ENCODE data around the gene SVIL.
"Not testable (repeated sequence)": the region's sequence is repeated elsewhere in the genome, so short reads cannot be mapped to it uniquely, and the experiment has no call there.

The SVIL gene

GRCh38 chr10:29622382-29622922 lies 12.3 kb downstream of the SVIL start:
- no peak for DNase-seq (ENCODE audit: low read depth in 2 of 2)

DNA sequence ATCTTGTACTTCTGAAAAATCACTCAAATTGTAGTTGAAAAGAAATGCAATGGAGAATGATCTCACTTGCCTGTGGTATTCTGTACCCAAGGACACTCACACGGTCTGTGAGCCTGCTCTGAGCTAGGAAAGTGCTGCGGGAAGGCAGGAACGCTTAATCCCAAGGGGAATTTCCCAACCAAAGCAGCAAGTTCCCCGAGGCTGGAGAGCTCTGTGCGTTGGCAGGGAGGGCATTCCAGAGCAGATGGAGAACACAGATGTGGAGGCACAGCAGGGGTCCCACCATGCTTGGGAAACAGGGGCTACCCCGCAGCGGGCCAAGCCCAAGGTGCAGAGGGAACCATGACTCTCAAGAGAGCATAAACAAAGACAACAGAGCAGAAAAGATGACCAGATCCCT lies 13.6 kb downstream of the SVIL start:
- no peak for DNase-seq (ENCODE audit: low read depth in 2 of 2)

DNA sequence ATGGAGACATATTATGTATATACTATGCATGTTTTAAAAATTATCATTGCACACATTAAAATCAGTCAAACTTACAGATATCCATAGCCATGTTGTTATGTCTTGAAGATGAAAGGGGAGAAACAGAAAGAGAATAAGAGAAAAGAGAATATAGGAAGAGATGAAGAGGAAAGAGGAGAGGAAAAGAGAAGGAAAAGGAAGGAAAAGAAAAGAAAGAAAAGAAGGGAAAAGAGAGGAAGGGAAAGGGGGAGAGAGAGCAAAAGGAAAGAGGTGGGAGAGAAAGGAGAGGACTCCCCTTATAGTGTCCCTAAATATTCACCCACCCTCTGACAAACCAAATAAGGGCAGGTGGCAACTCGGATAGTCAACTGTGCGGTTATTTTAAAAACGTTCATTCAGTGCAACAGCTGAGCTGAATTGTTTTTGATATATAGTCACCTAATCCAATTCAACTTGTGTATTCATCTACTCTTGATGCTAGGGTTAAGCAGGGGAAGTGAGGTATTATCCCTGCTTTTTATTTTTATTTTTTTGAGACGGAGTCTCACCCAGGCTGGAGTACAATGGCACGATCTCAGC lies 14.6 kb downstream of the SVIL start:
- DNase-seq (ENCODE audit: low read depth in 2 of 2), result no peak

GRCh38 chr10:29619241-29619669 lies 15.5 kb downstream of the SVIL start:
- no peak for DNase-seq (ENCODE audit: low read depth in 2 of 2)

- DNase-seq (ENCODE audit: low read depth in 2 of 2), result no peak
These were observed 16.2 kb downstream of the SVIL start for GRCh38 chr10:29618341-29619171.

- no peak for DNase-seq (ENCODE audit: low read depth in 2 of 2)
These were observed 16.9 kb downstream of the SVIL start for GRCh38 chr10:29617880-29618340.

DNA sequence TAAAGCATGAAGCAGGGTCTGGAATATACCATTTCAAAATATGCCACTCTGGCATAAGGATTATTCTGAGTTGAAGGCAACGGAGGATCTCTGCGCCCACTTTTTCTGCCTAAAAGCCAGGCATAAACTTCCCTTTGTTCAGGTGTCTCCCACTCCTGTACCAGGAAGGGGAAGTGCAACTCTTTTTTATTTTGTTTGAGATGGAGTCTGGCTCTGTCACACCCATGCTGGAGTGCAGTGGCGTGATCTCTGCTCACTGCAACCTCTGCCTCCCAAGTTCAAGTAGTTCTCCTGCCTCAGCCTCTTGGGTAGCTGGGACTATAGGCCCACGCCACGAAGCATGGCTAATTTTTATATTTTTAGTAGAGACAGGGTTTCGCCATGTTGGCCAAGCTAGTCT lies 18.2 kb downstream of the SVIL start:
- DNase-seq (ENCODE audit: low read depth in 2 of 2), result no peak

- no peak for DNase-seq (ENCODE audit: low read depth in 2 of 2)
These were observed 19.6 kb downstream of the SVIL start for GRCh38 chr10:29615195-29615594.

DNA sequence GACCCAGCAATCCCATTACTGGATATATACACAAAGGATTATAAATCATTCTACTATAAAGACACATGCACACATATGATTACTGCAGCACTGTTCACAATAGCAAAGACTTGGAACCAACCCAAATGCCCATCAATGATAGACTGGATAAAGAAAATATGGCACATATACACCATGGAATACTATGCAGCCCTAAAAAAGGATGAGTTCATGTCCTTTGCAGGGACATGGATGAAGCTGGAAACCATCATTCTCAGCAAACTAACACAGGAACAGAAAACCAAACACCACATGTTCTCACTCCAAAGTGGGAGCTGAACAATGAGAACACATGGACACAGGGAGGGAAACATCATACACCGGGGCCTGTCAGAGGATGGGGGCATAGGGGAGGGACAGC lies 20.5 kb downstream of the SVIL start:
- not testable (repeated sequence) for DNase-seq (ENCODE audit: low read depth in 2 of 2)

GRCh38 chr10:29613791-29614190 lies 21.0 kb downstream of the SVIL start:
- no peak for DNase-seq (ENCODE audit: low read depth in 2 of 2)

GRCh38 chr10:29613196-29613595 lies 21.6 kb downstream of the SVIL start:
- DNase-seq (ENCODE audit: low read depth in 2 of 2), result no peak

DNA sequence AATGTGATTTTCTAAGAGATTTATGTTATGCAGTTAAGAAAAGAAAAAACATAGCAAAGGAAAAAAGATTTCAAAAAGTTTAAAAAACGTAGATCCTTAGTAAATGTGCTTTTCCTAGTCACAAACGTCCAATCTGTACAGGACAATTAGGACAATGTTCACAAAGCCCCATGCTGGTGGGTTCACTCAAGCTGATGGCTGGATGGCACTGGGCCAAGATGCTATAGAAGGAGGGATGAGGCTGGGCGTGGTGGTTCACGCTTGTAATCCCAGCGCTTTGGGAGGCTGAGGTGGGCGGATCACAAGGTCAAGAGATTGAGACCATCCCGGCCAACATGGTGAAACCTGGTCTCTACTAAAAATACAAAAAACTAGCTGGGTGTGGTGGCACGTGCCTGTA lies 22.1 kb downstream of the SVIL start:
- no peak for DNase-seq (ENCODE audit: low read depth in 2 of 2)

DNA sequence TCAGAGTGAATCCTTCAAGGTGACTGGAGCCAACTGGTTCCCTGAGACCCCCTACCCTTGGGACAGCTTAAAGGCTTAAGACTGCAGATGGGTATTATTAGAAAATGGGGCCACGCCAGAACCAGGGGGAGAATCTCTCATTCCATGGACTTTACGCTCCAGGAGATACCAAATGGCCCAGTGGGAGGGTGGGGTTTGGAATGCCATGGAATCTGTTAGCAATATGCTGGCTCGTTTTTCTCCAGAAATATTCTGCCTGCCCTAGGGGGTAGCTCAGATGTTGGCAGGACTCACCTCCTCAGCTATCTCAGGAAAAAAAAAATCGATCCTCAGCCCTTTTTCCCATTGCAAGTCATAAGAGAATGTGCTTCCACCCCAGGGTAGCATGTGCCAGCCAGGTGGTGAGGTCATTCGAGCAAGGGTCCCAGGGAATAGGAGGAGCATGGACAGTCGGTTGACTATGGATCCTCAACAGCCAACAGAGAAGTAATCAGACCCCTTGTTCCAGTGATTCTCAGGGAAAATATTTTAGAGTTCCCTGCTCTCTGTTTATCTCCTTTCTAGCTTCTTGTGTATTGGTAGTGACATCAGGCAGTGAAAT lies 22.9 kb downstream of the SVIL start:
- DNase-seq (ENCODE audit: low read depth in 2 of 2), result no peak

GRCh38 chr10:29610876-29611647 lies 23.7 kb downstream of the SVIL start:
- DNase-seq (ENCODE audit: low read depth in 2 of 2), result no peak

DNA sequence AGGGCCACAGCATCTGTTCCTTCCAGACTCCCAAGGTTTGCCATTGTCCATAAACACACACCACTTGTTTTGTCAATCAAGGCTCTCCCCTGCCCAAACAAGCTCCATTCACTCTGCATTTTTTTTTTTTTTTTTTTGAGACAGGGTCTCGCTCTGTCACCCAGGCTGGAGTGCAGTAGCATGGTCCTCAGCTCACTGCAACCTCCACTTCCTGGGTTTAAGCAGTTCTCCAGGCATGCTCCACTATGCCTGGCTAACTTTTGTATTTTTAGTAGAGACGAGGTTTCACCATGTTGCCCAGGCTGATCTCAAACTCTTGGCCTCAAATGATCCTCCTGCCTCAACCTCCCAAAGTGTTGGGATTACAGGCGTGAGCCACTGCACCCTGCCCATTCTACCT lies 24.4 kb downstream of the SVIL start:
- not testable (repeated sequence) for DNase-seq (ENCODE audit: low read depth in 2 of 2)

DNA sequence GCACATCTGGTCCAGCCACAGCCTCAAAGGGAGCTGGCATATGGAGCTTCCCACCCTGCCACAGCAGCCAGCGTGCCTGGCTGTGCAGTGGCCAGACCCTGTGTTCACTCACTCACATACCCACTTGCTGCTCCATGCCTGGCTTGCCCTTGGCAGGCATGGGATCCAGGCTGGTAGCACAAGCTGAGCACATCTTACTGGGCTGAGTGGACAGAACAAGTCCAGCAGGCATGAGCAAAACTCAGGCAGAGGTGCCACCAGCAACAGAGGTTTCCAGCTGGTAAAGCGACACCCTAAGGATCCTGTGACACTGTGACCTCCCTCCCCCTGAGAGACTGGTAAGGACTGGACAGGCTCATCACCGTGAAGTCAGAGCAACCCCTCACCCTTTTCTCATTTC lies 25.1 kb downstream of the SVIL start:
- no peak for DNase-seq (ENCODE audit: low read depth in 2 of 2)

DNA sequence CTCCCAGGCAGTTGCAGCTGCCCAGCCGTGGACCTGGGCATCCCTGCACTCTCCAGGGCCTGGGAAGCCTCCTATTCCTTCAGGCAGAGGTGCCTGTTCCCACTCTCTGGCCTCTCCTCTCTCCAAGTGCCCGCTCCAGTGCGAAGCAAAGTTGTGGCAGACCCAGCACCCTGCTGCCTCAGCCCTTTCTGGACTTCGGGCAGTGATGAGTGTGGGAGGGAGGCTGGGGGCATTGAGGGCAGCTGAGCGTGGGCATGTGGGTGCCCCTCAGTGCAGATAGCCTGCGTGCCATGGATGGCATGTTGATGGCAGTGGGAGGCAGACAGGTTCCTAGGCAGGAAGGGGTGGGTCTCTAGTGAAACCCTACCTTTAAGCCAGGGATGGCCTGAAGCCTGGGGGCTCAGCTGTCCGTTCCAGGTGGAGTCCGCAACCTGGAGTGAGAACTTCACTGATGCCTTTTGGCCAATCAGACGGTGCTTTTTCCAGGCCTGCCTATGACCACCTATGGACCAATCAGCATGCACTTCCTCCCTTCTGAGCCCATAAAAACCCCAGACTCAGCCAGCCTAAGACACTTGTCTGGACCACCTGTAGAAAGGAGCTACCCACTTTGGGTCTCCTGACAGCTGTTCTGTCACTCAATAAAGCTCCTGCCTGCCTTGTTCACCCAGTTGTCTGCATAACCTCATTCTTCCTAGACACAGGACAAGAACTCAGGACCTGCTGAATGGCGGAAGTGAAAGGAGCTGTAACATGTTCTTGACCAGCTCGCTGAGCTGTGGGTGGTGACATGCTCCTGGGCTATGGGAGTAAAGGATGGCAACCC lies 26.1 kb downstream of the SVIL start:
- DNase-seq (ENCODE audit: low read depth in 2 of 2), result no peak

- no peak for DNase-seq (ENCODE audit: low read depth in 2 of 2)
These were observed 26.7 kb downstream of the SVIL start for GRCh38 chr10:29608062-29608461.

- no peak for DNase-seq (ENCODE audit: low read depth in 2 of 2)
These were observed 27.2 kb downstream of the SVIL start for GRCh38 chr10:29607576-29607975.

DNA sequence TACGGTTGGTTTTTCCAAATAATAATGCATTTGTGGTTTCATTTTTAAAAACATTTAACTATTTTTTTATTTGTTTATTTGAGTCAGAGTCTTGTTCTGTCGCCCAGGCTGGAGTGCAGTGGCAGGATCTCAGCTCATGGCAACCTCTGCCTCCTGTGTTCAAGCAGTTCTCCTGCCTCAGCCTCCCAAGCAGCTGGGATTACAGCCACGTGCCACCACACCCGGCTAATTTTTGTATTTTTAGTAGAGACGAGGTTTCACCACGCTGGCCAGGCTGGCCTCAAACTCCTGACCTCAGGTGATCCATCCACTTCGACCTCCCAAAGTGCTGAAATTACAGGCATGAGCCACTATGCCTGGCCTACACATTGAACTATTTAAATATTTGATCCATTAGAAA lies 28.1 kb downstream of the SVIL start:
- not testable (repeated sequence) for DNase-seq (ENCODE audit: low read depth in 2 of 2)

GRCh38 chr10:29604291-29604825 lies 30.4 kb downstream of the SVIL start:
- DNase-seq (ENCODE audit: low read depth in 2 of 2), result no peak

Measured in stimulated activated CD4-positive, alpha-beta T cell treated with anti-CD3 and anti-CD28 coated beads, Interleukin-4, amount 100 ng/mL, for 48 hours (primary cell).